HUES6 (cell line): Measurements from ENCODE around the gene LDLRAD3.
"Not testable (repeated sequence)": the region's sequence is repeated elsewhere in the genome, so short reads cannot be mapped to it uniquely, and the experiment has no call there.

Experiments
- H3K27ac ChIP-seq: 2 replicates; pipeline ENCODE4 v1.7.0; 2013; ENCODE audit warnings: low read depth, mild to moderate bottlenecking, low read length, inconsistent platforms
- H3K27me3 ChIP-seq: 2 replicates; pipeline ENCODE4 v1.6.1; 2013; ENCODE audit warnings: low read length; ENCODE audit not compliant: control insufficient read depth, insufficient read depth
- H3K36me3 ChIP-seq: 2 replicates; pipeline ENCODE4 v1.6.1; 2013; ENCODE audit warnings: low read length; ENCODE audit not compliant: control insufficient read depth, insufficient read depth
- H3K4me1 ChIP-seq: 2 replicates; pipeline ENCODE4 v1.6.1; 2013; ENCODE audit warnings: low read length; ENCODE audit not compliant: control insufficient read depth, insufficient read depth
- H3K4me3 ChIP-seq: 2 replicates; pipeline ENCODE4 v1.5.1; 2013; ENCODE audit warnings: low read depth, low read length
- H3K9ac ChIP-seq: one replicate; pipeline ENCODE4 v1.6.1; 2013; ENCODE audit warnings: mild to moderate bottlenecking, low read length
- H3K9me3 ChIP-seq: 2 replicates; pipeline ENCODE4 v1.6.1; 2013; ENCODE audit warnings: low read depth, low read length; ENCODE audit not compliant: control insufficient read depth, insufficient read depth

The LDLRAD3 gene

GRCh38 chr11:36010010-36010740 lies 66.3 kb downstream of the LDLRAD3 start:
- H3K4me3 ChIP-seq: no peak overlapping the region
- H3K36me3 ChIP-seq: no peaks in the 10 kb centered on the region
- H3K27ac ChIP-seq: no peak overlapping the region
- no peak overlapping the region for H3K9ac ChIP-seq
- H3K9me3 ChIP-seq: no peaks in the 10 kb centered on the region
- H3K27me3 ChIP-seq: no peaks in the 10 kb centered on the region
- H3K4me1 ChIP-seq: peaks cover 13% of the 10 kb centered on the region; the same call in 1 of the 2 replicates

GRCh38 chr11:36011574-36011973 lies 67.7 kb downstream of the LDLRAD3 start:
- no peak overlapping the region for H3K9ac ChIP-seq
- H3K4me3 ChIP-seq: no peak overlapping the region
- H3K27me3 ChIP-seq: no peaks in the 10 kb centered on the region
- H3K4me1 ChIP-seq: peaks cover 13% of the 10 kb centered on the region; the same call in 1 of the 2 replicates
- H3K27ac ChIP-seq: no peak overlapping the region
- no peaks in the 10 kb centered on the region for H3K9me3 ChIP-seq
- no peaks in the 10 kb centered on the region for H3K36me3 ChIP-seq

GRCh38 chr11:36012455-36012854 lies 68.6 kb downstream of the LDLRAD3 start:
- H3K4me1 ChIP-seq: peaks cover 13% of the 10 kb centered on the region; the same call in 1 of the 2 replicates
- no peak overlapping the region for H3K4me3 ChIP-seq
- H3K36me3 ChIP-seq: no peaks in the 10 kb centered on the region
- H3K9ac ChIP-seq: no peak overlapping the region
- H3K27me3 ChIP-seq: no peaks in the 10 kb centered on the region
- no peaks in the 10 kb centered on the region for H3K9me3 ChIP-seq
- no peak overlapping the region for H3K27ac ChIP-seq

GRCh38 chr11:36012979-36013378 lies 69.1 kb downstream of the LDLRAD3 start:
- Histone ChIP-seq H3K36me3 (no peaks in the 10 kb centered on the region), H3K27me3 (no peaks in the 10 kb centered on the region), H3K4me1 (peaks cover 13% of the 10 kb centered on the region; the same call in 1 of the 2 replicates), H3K27ac (no peak overlapping the region), H3K9me3 (no peaks in the 10 kb centered on the region), H3K9ac (no peak overlapping the region), H3K4me3 (no peak overlapping the region)

GRCh38 chr11:36013446-36013845 lies 69.6 kb downstream of the LDLRAD3 start:
- H3K9ac ChIP-seq, H3K4me3 ChIP-seq, H3K27me3 ChIP-seq, H3K27ac ChIP-seq, H3K36me3 ChIP-seq, H3K9me3 ChIP-seq: not testable (repeated sequence)
- peaks cover 13% of the 10 kb centered on the region; the same call in 1 of the 2 replicates for H3K4me1 ChIP-seq

- Histone ChIP-seq H3K36me3 (no peaks in the 10 kb centered on the region), H3K27me3 (no peaks in the 10 kb centered on the region), H3K9ac (no peak overlapping the region), H3K27ac (no peak overlapping the region), H3K4me3 (no peak overlapping the region), H3K9me3 (no peaks in the 10 kb centered on the region), H3K4me1 (peaks cover 8% of the 10 kb centered on the region; the same call in 1 of the 2 replicates)
These were observed 70.4 kb downstream of the LDLRAD3 start for GRCh38 chr11:36013950-36014897.

GRCh38 chr11:36014898-36015665 lies 71.2 kb downstream of the LDLRAD3 start:
- no peaks in the 10 kb centered on the region for H3K9me3 ChIP-seq
- H3K27ac ChIP-seq: no peak overlapping the region
- no peaks in the 10 kb centered on the region for H3K36me3 ChIP-seq
- H3K9ac ChIP-seq: no peak overlapping the region
- no peaks in the 10 kb centered on the region for H3K27me3 ChIP-seq
- 0 out of 2 replicates have a peak, but pooled peaks cover 4% of the 10 kb centered on the region for H3K4me1 ChIP-seq
- no peak overlapping the region for H3K4me3 ChIP-seq

- H3K27ac ChIP-seq: no peak overlapping the region
- H3K9me3 ChIP-seq: no peaks in the 10 kb centered on the region
- H3K9ac ChIP-seq: no peak overlapping the region
- no peaks in the 10 kb centered on the region for H3K36me3 ChIP-seq
- H3K27me3 ChIP-seq: no peaks in the 10 kb centered on the region
- 0 out of 2 replicates have a peak, but pooled peaks cover 4% of the 10 kb centered on the region for H3K4me1 ChIP-seq
- H3K4me3 ChIP-seq: no peak overlapping the region
These were observed 71.9 kb downstream of the LDLRAD3 start for GRCh38 chr11:36015799-36016198.

- H3K9ac ChIP-seq: no peak overlapping the region
- 0 out of 2 replicates have a peak, but pooled peaks cover 4% of the 10 kb centered on the region for H3K4me1 ChIP-seq
- H3K4me3 ChIP-seq: no peak overlapping the region
- no peaks in the 10 kb centered on the region for H3K27me3 ChIP-seq
- no peaks in the 10 kb centered on the region for H3K9me3 ChIP-seq
- H3K27ac ChIP-seq: no peak overlapping the region
- H3K36me3 ChIP-seq: no peaks in the 10 kb centered on the region
These were observed 72.4 kb downstream of the LDLRAD3 start for GRCh38 chr11:36016263-36016662.

- H3K36me3 ChIP-seq: no peaks in the 10 kb centered on the region
- H3K27me3 ChIP-seq: no peaks in the 10 kb centered on the region
- H3K4me1 ChIP-seq: 0 out of 2 replicates have a peak, but pooled peaks cover 4% of the 10 kb centered on the region
- no peak overlapping the region for H3K9ac ChIP-seq
- H3K9me3 ChIP-seq: no peaks in the 10 kb centered on the region
- no peak overlapping the region for H3K4me3 ChIP-seq
- no peak overlapping the region for H3K27ac ChIP-seq
These were observed 72.8 kb downstream of the LDLRAD3 start for GRCh38 chr11:36016709-36017108.
